GM12801 (cell line): Measurements from ENCODE around the gene DHX16.
A peak's percentile ranks its signal among the peaks of the same experiment; 100 is the strongest.

Experiments
- CTCF ChIP-seq: IDR thresholded peaks from one replicate; pipeline ENCODE4 v1.5.1; 2011; ENCODE audit warnings: control low read depth; ENCODE audit not compliant: insufficient read length; ENCODE audit errors: extremely low read depth

Gene DHX16

GRCh38 chr6:30672445-30673253 is at the start of gene DHX16:
DHX16 (minus strand) TSS chr6:30673006; CDS start chr6:30672841, 165 bp downstream.
- TF ChIP-seq CTCF, result peak; percentile 10

- TF ChIP-seq CTCF, result no peak
These were observed 48.6 kb upstream of the DHX16 start for GRCh38 chr6:30721198-30722024.

GRCh38 chr6:30720738-30721197 is 48.0 kb upstream of the DHX16 start:
- TF ChIP-seq CTCF, result no peak

GRCh38 chr6:30719791-30720737 is 47.3 kb upstream of the DHX16 start, which contains the start of gene TUBB:
TUBB (plus strand) TSS chr6:30720352; CDS start chr6:30720507, 155 bp downstream.
- TF ChIP-seq CTCF, result no peak

GRCh38 chr6:30719356-30719755 is 46.5 kb upstream of the DHX16 start:
- no peak for TF ChIP-seq CTCF

GRCh38 chr6:30717129-30717844 is 44.5 kb upstream of the DHX16 start, which contains the start of gene MDC1:
MDC1 (minus strand) TSS chr6:30717281; CDS start chr6:30715175, 2,106 bp downstream.
- TF ChIP-seq CTCF, result no peak
